Measurements from ENCODE around the gene ADRA2C.

Gene ADRA2C

GRCh38 chr4:3729882-3730226 lies 36.3 kb upstream of the ADRA2C start:
- TF ChIP-seq TEAD4 (IDR thresholded peaks at IDR 0.05) (no peak), FOXM1 (IDR thresholded peaks at IDR 0.05; ENCODE audit: borderline replicate concordance, low read depth) (no peak)

DNA sequence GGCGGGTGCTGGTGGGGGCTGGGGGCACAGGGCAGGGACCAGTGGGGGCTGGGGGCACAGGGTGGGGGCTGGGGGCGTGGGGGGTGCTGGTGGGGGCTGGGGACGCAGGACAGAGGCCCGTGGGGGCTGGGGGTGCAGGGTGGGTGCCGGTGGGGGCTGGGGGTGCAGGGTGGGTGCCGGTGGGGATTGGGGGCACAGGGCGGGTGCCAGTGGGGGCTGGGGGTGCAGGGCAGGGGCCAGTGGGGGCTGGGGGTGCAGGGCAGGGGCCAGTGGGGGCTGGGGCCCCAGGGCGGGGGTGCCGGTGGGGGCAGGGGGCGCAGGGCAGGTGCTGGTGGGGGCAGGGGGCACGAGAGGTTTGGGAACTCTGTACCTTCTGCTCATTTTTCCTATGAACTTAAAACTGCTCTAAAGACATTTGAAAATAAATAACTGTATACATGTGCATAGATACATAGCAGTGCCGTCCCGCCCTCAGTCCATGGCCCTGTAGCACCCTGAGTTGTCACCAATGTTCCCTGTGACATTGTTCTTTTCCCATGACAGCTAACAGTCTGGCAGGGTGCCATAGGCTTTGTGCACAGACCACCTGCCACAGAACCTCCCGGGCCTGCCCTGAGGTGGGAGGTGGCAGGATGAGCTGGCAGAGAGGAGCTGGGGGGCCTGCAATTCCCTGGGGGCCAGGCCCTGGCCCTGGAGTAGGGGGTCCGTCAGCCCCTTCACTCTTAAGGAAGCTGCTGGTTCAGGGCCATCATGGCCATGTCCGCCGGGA lies 35.6 kb upstream of the ADRA2C start:
- no peak for TF ChIP-seq RAD21 (IDR thresholded peaks at IDR 0.05; ENCODE audit: low read depth)
- no peak for TF ChIP-seq FOXM1 (IDR thresholded peaks at IDR 0.05; ENCODE audit: borderline replicate concordance, low read depth)

GRCh38 chr4:3732076-3733028 lies 33.8 kb upstream of the ADRA2C start:
- TF ChIP-seq YY1 (IDR thresholded peaks at IDR 0.05; ENCODE audit: low read depth): no peak
- no peak for TF ChIP-seq CEBPB (IDR thresholded peaks at IDR 0.05)
- TF ChIP-seq, protein P1, sequence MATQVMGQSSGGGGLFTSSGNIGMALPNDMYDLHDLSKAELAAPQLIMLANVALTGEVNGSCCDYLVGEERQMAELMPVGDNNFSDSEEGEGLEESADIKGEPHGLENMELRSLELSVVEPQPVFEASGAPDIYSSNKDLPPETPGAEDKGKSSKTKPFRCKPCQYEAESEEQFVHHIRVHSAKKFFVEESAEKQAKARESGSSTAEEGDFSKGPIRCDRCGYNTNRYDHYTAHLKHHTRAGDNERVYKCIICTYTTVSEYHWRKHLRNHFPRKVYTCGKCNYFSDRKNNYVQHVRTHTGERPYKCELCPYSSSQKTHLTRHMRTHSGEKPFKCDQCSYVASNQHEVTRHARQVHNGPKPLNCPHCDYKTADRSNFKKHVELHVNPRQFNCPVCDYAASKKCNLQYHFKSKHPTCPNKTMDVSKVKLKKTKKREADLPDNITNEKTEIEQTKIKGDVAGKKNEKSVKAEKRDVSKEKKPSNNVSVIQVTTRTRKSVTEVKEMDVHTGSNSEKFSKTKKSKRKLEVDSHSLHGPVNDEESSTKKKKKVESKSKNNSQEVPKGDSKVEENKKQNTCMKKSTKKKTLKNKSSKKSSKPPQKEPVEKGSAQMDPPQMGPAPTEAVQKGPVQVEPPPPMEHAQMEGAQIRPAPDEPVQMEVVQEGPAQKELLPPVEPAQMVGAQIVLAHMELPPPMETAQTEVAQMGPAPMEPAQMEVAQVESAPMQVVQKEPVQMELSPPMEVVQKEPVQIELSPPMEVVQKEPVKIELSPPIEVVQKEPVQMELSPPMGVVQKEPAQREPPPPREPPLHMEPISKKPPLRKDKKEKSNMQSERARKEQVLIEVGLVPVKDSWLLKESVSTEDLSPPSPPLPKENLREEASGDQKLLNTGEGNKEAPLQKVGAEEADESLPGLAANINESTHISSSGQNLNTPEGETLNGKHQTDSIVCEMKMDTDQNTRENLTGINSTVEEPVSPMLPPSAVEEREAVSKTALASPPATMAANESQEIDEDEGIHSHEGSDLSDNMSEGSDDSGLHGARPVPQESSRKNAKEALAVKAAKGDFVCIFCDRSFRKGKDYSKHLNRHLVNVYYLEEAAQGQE (IDR thresholded peaks at IDR 0.05; ENCODE audit: low read depth): no peak
- no peak for TF ChIP-seq TAF1 (IDR thresholded peaks at IDR 0.05; ENCODE audit: low read depth)
- TF ChIP-seq TEAD4 (IDR thresholded peaks at IDR 0.05): no peak
- TF ChIP-seq RAD21 (IDR thresholded peaks at IDR 0.05; ENCODE audit: low read depth): no peak
- TF ChIP-seq TCF12 (IDR thresholded peaks at IDR 0.05; ENCODE audit: low read depth): no peak
- TF ChIP-seq EGR1 (IDR thresholded peaks at IDR 0.05): no peak
- no peak for TF ChIP-seq EP300 (IDR thresholded peaks at IDR 0.05; ENCODE audit: borderline replicate concordance)
- TF ChIP-seq MAX (IDR thresholded peaks at IDR 0.05): no peak
- TF ChIP-seq CREB1 (IDR thresholded peaks at IDR 0.05; ENCODE audit: low read depth): no peak

GRCh38 chr4:3733195-3733594 lies 33.0 kb upstream of the ADRA2C start:
- no peak for TF ChIP-seq TAF1 (IDR thresholded peaks at IDR 0.05; ENCODE audit: low read depth)
- no peak for TF ChIP-seq ZBTB7A (IDR thresholded peaks at IDR 0.05; ENCODE audit: low read depth)
- TF ChIP-seq CREB1 (IDR thresholded peaks at IDR 0.05; ENCODE audit: low read depth): no peak
- TF ChIP-seq TCF12 (IDR thresholded peaks at IDR 0.05; ENCODE audit: low read depth): no peak
- TF ChIP-seq, protein P1 (IDR thresholded peaks at IDR 0.05; ENCODE audit: low read depth): no peak
- no peak for TF ChIP-seq EGR1 (IDR thresholded peaks at IDR 0.05)
- TF ChIP-seq CEBPB (IDR thresholded peaks at IDR 0.05): no peak
- TF ChIP-seq EP300 (IDR thresholded peaks at IDR 0.05; ENCODE audit: borderline replicate concordance): no peak

GRCh38 chr4:3735196-3735595 lies 31.0 kb upstream of the ADRA2C start:
- TF ChIP-seq FOXM1 (IDR thresholded peaks at IDR 0.05; ENCODE audit: borderline replicate concordance, low read depth) (no peak), YY1 (IDR thresholded peaks at IDR 0.05; ENCODE audit: low read depth) (no peak), CREB1 (IDR thresholded peaks at IDR 0.05; ENCODE audit: low read depth) (no peak), TCF12 (IDR thresholded peaks at IDR 0.05; ENCODE audit: low read depth) (no peak), ZBTB7A (IDR thresholded peaks at IDR 0.05; ENCODE audit: low read depth) (no peak), RAD21 (IDR thresholded peaks at IDR 0.05; ENCODE audit: low read depth) (no peak), MAX (IDR thresholded peaks at IDR 0.05) (no peak), CEBPB (IDR thresholded peaks at IDR 0.05) (no peak), EGR1 (IDR thresholded peaks at IDR 0.05) (no peak), NFIC (IDR thresholded peaks at IDR 0.05) (no peak), TAF1 (IDR thresholded peaks at IDR 0.05; ENCODE audit: low read depth) (no peak), EP300 (IDR thresholded peaks at IDR 0.05; ENCODE audit: borderline replicate concordance) (no peak)

- TF ChIP-seq, protein P2, sequence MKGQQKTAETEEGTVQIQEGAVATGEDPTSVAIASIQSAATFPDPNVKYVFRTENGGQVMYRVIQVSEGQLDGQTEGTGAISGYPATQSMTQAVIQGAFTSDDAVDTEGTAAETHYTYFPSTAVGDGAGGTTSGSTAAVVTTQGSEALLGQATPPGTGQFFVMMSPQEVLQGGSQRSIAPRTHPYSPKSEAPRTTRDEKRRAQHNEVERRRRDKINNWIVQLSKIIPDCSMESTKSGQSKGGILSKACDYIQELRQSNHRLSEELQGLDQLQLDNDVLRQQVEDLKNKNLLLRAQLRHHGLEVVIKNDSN (IDR thresholded peaks at IDR 0.05): no peak
- TF ChIP-seq TAF1 (IDR thresholded peaks at IDR 0.05; ENCODE audit: low read depth): no peak
- no peak for TF ChIP-seq EGR1 (IDR thresholded peaks at IDR 0.05)
- no peak for TF ChIP-seq MAX (IDR thresholded peaks at IDR 0.05)
- no peak for TF ChIP-seq EP300 (IDR thresholded peaks at IDR 0.05; ENCODE audit: borderline replicate concordance)
- TF ChIP-seq YY1 (IDR thresholded peaks at IDR 0.05; ENCODE audit: low read depth): no peak
- TF ChIP-seq ZBTB7A (IDR thresholded peaks at IDR 0.05; ENCODE audit: low read depth): no peak
- TF ChIP-seq RAD21 (IDR thresholded peaks at IDR 0.05; ENCODE audit: low read depth): no peak
- no peak for TF ChIP-seq TEAD4 (IDR thresholded peaks at IDR 0.05)
- no peak for TF ChIP-seq CREB1 (IDR thresholded peaks at IDR 0.05; ENCODE audit: low read depth)
- no peak for TF ChIP-seq CEBPB (IDR thresholded peaks at IDR 0.05)
- TF ChIP-seq TCF12 (IDR thresholded peaks at IDR 0.05; ENCODE audit: low read depth): no peak
- no peak for TF ChIP-seq FOXM1 (IDR thresholded peaks at IDR 0.05; ENCODE audit: borderline replicate concordance, low read depth)
- TF ChIP-seq NFIC (IDR thresholded peaks at IDR 0.05): no peak
- TF ChIP-seq, protein P1 (IDR thresholded peaks at IDR 0.05; ENCODE audit: low read depth): no peak
Observed at GRCh38 chr4:3736290-3736689, 29.9 kb upstream of the ADRA2C start.
